ENCODE measurements around the gene DCST1.

The DCST1 gene

GRCh38 chr1:155013632-155014031, 20.0 kb upstream of the DCST1 start:
- DNase-seq: no peak

- DNase-seq: no peak
These were observed 18.7 kb upstream of the DCST1 start for GRCh38 chr1:155014709-155015508.

GRCh38 chr1:155015527-155016230, 17.9 kb upstream of the DCST1 start:
- no peak for DNase-seq

DNA sequence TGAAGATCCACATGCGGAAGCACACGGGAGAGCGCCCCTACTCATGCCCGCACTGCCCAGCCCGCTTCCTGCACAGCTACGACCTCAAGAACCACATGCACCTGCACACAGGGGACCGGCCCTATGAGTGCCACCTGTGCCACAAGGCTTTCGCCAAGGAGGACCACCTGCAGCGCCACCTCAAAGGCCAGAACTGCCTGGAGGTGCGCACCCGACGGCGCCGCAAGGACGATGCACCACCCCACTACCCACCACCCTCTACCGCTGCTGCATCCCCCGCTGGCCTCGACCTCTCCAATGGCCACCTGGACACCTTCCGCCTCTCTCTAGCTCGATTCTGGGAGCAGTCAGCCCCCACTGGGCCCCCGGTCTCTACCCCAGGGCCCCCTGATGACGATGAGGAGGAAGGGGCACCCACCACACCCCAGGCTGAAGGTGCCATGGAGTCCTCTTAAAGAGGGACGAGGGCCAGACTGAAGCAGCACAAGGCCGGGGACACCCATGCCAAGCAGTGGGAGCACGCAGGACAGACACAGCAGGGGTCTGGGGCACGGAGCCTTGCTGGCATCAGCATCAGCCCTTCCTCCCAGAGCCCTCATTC, 17.3 kb upstream of the DCST1 start:
- DNase-seq: no peak

- DNase-seq: peak; percentile 72 to 86
These were observed 16.3 kb upstream of the DCST1 start for GRCh38 chr1:155017041-155017945.

DNA sequence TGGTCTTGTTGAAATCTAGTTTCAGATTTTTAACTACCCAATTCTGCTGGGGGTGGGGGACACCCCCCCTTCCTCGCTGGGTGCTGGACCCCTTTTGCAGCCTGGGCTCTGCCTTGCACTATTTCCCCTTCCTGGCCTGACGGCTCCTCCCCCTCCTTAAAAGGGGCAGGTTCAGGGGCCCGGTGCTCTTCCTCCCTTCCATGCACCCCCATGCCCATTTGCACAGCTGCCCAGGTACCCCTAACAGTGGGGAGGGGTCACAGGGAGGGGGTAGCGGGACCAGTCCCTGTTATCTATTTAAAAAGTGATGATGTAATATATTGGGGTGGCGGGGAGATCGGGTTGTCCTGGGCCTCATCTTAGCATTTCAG, 15.7 kb upstream of the DCST1 start:
- no peak for DNase-seq

GRCh38 chr1:155018617-155019348, 14.8 kb upstream of the DCST1 start:
- peak in 1 of 2 experiments; percentile 44 for DNase-seq

DNA sequence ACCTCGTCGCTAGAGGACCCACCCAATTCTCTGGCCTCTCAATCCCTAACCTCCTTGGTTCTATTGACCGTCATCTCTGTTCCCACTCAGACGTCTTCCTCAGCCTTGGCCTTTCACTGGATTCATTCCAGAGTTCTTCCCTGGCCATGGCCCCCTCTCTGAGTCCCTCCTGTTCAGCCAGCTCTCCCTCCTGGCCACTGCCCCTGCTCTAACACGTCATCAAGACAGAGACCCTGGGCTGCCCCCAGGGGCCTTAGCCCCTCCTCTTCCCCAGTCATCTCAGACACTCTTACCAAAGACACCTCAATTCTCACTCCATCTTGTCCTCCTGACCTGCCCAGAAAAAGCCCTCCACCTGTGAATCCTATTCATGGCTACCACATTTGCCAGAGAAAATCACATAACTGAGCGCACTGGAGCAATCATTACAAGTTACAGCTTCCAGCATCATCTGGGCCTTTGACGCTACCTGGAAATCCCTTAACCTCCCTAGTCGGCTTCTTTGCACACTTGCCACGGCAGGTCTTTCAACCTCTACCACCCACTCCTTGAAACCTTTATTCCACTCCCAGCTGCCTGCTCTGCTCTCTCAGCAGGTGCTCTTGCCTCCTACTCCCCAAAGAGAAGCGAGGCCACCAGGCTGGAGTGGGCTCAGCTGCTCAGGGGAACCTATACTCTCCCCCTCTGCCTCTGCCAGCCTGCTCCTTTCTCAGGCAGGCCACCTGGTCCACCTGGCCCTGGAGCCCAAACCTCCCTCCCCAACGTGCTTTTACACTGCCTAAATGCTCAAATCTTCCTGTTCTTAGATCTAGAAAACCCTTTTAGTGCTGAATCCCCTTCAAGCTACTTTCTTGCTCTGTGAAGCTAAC, 14.0 kb upstream of the DCST1 start:
- no peak for DNase-seq

GRCh38 chr1:155022136-155022926, 11.3 kb upstream of the DCST1 start:
- DNase-seq: no peak

DNA sequence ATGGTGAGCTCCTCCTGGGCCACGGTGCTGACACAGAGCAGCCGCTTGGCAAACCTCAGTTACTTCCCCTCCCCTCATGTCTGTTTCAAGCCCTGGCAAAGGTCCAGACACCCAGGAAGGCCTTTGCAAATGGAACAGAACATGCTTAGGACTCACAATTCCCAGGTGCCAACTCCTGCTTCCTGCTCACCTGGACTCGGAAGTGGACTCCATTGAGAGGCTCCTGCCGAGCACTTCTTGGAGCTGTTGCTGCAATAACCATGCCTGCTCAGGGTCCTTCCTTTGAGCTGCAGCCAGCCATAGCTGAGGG, 10.7 kb upstream of the DCST1 start:
- no peak for DNase-seq

- no peak for DNase-seq
These were observed 10.0 kb upstream of the DCST1 start for GRCh38 chr1:155023627-155024026.

DNA sequence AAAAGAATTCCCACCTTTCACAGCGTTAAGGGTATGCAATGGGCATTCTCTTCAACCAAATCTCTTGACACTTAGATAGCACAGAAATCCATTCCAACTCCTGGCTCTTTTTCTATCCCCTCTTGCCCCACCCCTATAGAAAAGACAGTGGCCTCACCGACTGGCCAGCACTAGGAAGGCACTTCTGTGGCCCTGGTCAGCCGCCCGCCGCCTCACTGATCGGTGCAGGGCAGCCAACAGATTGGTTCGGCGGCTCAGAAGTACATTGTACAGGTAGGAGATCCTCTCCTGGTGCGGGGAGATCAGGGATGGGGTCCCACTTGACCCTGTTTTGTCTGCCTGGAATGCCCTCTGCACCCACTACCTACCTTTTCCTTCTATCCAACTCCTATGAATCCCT, 9.3 kb upstream of the DCST1 start:
- no peak for DNase-seq

- no peak for DNase-seq
These were observed 7.5 kb upstream of the DCST1 start for GRCh38 chr1:155026154-155026553.

DNA sequence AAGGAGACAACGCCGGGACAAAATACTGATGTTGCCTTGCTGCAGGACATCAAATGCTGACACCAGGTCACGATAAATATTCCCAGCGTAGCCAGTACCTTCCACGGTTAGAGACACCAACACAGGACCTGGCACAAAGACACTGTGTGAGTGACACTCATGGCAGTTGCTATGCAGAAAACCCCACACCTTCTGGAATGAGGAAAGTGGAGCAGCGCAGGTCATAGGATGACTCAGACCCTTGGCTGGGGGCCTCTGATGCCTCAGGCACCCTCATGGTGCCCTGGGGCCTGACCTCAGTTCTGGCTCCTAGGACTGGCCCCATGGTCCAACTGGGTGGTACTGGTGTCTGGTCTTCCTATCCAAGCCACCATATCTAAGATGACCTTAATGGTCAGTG, 7.0 kb upstream of the DCST1 start:
- no peak for DNase-seq

DNA sequence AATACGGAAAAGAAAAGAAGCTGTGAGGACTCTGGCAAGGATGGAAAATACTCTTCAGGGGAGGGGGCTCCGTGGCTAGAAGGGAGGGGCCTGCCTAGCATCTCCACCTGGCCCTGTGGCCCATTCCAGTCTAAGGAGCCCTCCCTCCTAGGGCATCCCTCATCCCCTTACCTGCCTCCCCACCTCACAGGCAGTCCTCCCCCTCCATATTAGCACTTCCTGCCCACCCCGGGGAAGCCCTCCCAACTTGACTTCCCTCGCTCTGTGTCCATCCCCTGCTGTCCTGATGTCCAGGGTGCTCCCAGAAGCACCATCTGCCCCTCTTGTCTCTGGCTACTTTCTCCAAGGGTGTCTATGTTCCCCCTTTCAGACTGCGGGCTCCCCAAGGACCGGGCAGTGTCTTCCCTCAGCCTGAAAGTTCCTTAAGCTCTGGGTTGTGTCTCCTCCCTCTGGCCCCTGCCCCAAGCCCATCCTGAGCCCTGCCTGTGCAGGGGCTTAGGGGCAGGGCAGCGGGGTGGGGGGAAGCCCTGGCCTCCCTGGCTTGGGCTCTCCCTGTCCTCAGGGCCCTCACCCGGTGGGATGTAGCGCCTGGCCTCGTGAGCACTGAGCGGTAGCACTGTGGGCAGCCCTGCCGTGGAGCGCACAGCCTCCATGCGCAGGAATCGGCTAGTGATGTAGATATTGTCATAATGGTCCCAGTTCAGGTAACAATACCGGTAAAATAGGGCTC, 3.9 kb upstream of the DCST1 start:
- no peak for DNase-seq

GRCh38 chr1:155030243-155030795, 3.3 kb upstream of the DCST1 start:
- no peak for DNase-seq

- no peak for DNase-seq
These were observed 2.7 kb upstream of the DCST1 start for GRCh38 chr1:155030899-155031298.

DNA sequence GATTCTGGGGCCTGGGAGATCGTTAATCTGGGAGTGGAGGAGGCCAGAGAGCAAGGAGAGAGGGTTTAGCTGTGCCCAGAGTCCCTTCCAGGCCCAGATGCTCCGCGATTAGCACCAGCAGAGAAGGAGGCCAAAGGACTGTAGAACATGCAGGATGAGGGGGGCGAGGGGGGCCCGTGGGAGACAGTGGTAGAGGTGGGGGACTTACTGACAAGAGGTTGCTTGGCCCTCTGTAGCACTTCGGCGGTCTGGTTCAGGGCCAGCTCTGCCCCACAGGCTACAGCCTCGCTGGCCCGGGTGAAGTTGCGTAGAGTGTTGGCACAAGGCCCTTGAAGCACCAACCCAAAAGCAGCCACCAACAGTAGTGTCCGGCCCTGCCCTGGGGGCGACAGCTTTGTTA, 738 bp upstream of the DCST1 start:
- DNase-seq: no peak
